ENCODE data around the gene GCN1. TPM values are rescaled to one million over a fixed set of nuclear protein-coding genes. Genes with fewer than 3 reads are reported as not detected.
"Not testable (repeated sequence)": the region's sequence is repeated elsewhere in the genome, so short reads cannot be mapped to it uniquely, and the experiment has no call there.

GCN1 gene
- total and polyA plus RNA-seq, 7 donors, result 9.2 to 70.3 (median 32.9) TPM

GRCh38 chr12:120215766-120216735 lies 21.5 kb upstream of the GCN1 start:
- DNase-seq, result no peak
- Histone ChIP-seq H3K4me1 (no peaks in the 10 kb centered on the region), H3K27me3 (no peaks in the 10 kb centered on the region), H3K27ac (no peak overlapping the region), H3K4me3 (no peak overlapping the region), H3K9me3 (no peaks in the 10 kb centered on the region), H3K36me3 (peaks cover 56 to 90% (median 83%) of the 10 kb centered on the region in 4 donors)
- TF ChIP-seq, protein P1, sequence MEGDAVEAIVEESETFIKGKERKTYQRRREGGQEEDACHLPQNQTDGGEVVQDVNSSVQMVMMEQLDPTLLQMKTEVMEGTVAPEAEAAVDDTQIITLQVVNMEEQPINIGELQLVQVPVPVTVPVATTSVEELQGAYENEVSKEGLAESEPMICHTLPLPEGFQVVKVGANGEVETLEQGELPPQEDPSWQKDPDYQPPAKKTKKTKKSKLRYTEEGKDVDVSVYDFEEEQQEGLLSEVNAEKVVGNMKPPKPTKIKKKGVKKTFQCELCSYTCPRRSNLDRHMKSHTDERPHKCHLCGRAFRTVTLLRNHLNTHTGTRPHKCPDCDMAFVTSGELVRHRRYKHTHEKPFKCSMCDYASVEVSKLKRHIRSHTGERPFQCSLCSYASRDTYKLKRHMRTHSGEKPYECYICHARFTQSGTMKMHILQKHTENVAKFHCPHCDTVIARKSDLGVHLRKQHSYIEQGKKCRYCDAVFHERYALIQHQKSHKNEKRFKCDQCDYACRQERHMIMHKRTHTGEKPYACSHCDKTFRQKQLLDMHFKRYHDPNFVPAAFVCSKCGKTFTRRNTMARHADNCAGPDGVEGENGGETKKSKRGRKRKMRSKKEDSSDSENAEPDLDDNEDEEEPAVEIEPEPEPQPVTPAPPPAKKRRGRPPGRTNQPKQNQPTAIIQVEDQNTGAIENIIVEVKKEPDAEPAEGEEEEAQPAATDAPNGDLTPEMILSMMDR (IDR thresholded peaks at IDR 0.05), result no peak
- TF ChIP-seq POLR2AphosphoS5 (IDR thresholded peaks at IDR 0.05) (no peak), POLR2A (IDR thresholded peaks at IDR 0.05) (no peak), EP300 (IDR thresholded peaks at IDR 0.05) (no peak)
- intact Hi-C loops (cut with DNase I), result no loop called here
- WGBS, 2 donors, result 87 to 90% methylated on average over 23 of the region's 23 CpGs

- TF ChIP-seq POLR2AphosphoS5 (IDR thresholded peaks at IDR 0.05) (no peak), POLR2A (IDR thresholded peaks at IDR 0.05) (no peak), EP300 (IDR thresholded peaks at IDR 0.05) (no peak)
- TF ChIP-seq, protein P1 (IDR thresholded peaks at IDR 0.05), result no peak
- H3K4me3 ChIP-seq, result no peak overlapping the region
- peaks cover 49 to 90% (median 82%) of the 10 kb centered on the region in 4 donors for H3K36me3 ChIP-seq
- H3K9me3 ChIP-seq, result no peaks in the 10 kb centered on the region
- no peak overlapping the region for H3K27ac ChIP-seq
- H3K27me3 ChIP-seq, result no peaks in the 10 kb centered on the region
- no peak for DNase-seq
- no peaks in the 10 kb centered on the region for H3K4me1 ChIP-seq
- WGBS, 2 donors, result 64 to 85% methylated on average over 15 of the region's 15 CpGs
- intact Hi-C loops (cut with DNase I), result no loop called here
Measured at GRCh38 chr12:120215357-120215735, 20.8 kb upstream of the GCN1 start.

GRCh38 chr12:120214626-120215356 lies 20.3 kb upstream of the GCN1 start:
- no peak overlapping the region for H3K4me3 ChIP-seq
- no peak for DNase-seq
- no peak for TF ChIP-seq EP300 (IDR thresholded peaks at IDR 0.05)
- TF ChIP-seq, protein P1 (IDR thresholded peaks at IDR 0.05), result no peak
- no peak for TF ChIP-seq POLR2AphosphoS5 (IDR thresholded peaks at IDR 0.05)
- no peak for TF ChIP-seq POLR2A (IDR thresholded peaks at IDR 0.05)
- H3K9me3 ChIP-seq, result no peaks in the 10 kb centered on the region
- intact Hi-C loops (cut with DNase I), result no loop called here
- WGBS, 2 donors, result 91 to 92% methylated on average over 34 of the region's 34 CpGs
- H3K27ac ChIP-seq, result no peak overlapping the region
- H3K4me1 ChIP-seq, result no peaks in the 10 kb centered on the region
- peaks cover 49 to 90% (median 82%) of the 10 kb centered on the region in 4 donors for H3K36me3 ChIP-seq
- H3K27me3 ChIP-seq, result no peaks in the 10 kb centered on the region

GRCh38 chr12:120213758-120214157 lies 19.2 kb upstream of the GCN1 start:
- 97% methylated on average over 20 of the region's 20 CpGs for WGBS, 2 donors
- intact Hi-C loops (cut with DNase I), result no loop called here
- no peaks in the 10 kb centered on the region for H3K4me1 ChIP-seq
- H3K36me3 ChIP-seq, result peaks cover 40 to 82% (median 73%) of the 10 kb centered on the region in 4 donors
- H3K4me3 ChIP-seq, result no peak overlapping the region
- no peaks in the 10 kb centered on the region for H3K27me3 ChIP-seq
- TF ChIP-seq POLR2A (IDR thresholded peaks at IDR 0.05) (no peak), EP300 (IDR thresholded peaks at IDR 0.05) (no peak), POLR2AphosphoS5 (IDR thresholded peaks at IDR 0.05) (no peak)
- TF ChIP-seq, protein P1 (IDR thresholded peaks at IDR 0.05), result no peak
- no peaks in the 10 kb centered on the region for H3K9me3 ChIP-seq
- no peak for DNase-seq
- H3K27ac ChIP-seq, result no peak overlapping the region

- H3K27ac ChIP-seq; H3K9me3 ChIP-seq; H3K4me3 ChIP-seq; H3K4me1 ChIP-seq; H3K27me3 ChIP-seq; DNase-seq; intact Hi-C loops (cut with DNase I): not testable (repeated sequence)
- H3K36me3 ChIP-seq, result peaks cover 38 to 76% (median 68%) of the 10 kb centered on the region in 4 donors
- 94 to 95% methylated on average over 5 of the region's 5 CpGs for WGBS, 2 donors
Measured at GRCh38 chr12:120213182-120213581, 18.7 kb upstream of the GCN1 start.
